ENCODE data around the gene GPR158.

The GPR158 gene

GRCh38 chr10:25177754-25178135 lies 2.9 kb downstream of the GPR158 start:
- TF ChIP-seq, protein P1, sequence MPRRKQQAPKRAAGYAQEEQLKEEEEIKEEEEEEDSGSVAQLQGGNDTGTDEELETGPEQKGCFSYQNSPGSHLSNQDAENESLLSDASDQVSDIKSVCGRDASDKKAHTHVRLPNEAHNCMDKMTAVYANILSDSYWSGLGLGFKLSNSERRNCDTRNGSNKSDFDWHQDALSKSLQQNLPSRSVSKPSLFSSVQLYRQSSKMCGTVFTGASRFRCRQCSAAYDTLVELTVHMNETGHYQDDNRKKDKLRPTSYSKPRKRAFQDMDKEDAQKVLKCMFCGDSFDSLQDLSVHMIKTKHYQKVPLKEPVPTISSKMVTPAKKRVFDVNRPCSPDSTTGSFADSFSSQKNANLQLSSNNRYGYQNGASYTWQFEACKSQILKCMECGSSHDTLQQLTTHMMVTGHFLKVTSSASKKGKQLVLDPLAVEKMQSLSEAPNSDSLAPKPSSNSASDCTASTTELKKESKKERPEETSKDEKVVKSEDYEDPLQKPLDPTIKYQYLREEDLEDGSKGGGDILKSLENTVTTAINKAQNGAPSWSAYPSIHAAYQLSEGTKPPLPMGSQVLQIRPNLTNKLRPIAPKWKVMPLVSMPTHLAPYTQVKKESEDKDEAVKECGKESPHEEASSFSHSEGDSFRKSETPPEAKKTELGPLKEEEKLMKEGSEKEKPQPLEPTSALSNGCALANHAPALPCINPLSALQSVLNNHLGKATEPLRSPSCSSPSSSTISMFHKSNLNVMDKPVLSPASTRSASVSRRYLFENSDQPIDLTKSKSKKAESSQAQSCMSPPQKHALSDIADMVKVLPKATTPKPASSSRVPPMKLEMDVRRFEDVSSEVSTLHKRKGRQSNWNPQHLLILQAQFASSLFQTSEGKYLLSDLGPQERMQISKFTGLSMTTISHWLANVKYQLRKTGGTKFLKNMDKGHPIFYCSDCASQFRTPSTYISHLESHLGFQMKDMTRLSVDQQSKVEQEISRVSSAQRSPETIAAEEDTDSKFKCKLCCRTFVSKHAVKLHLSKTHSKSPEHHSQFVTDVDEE (CRISPR knock-in tag; IDR thresholded peaks at IDR 0.05), result no peak
- TF ChIP-seq ARNTL (CRISPR knock-in tag; IDR thresholded peaks at IDR 0.05; ENCODE audit: borderline replicate concordance, low read depth) (no peak), RARB (CRISPR knock-in tag; IDR thresholded peaks at IDR 0.05) (no peak), ESRRG (CRISPR knock-in tag; IDR thresholded peaks at IDR 0.05) (no peak), ZC3H10 (CRISPR knock-in tag; IDR thresholded peaks at IDR 0.05) (no peak), PATZ1 (CRISPR knock-in tag; IDR thresholded peaks at IDR 0.05; ENCODE audit: borderline replicate concordance) (no peak), OSR1 (CRISPR knock-in tag; IDR thresholded peaks at IDR 0.05) (no peak)
- ATAC-seq, result no peak

GRCh38 chr10:25178411-25178810 lies 3.6 kb downstream of the GPR158 start:
- TF ChIP-seq PATZ1 (CRISPR knock-in tag; IDR thresholded peaks at IDR 0.05; ENCODE audit: borderline replicate concordance) (no peak), OSR1 (CRISPR knock-in tag; IDR thresholded peaks at IDR 0.05) (no peak), CSDC2 (CRISPR knock-in tag; IDR thresholded peaks at IDR 0.05) (no peak), RARB (CRISPR knock-in tag; IDR thresholded peaks at IDR 0.05) (no peak), ESRRG (CRISPR knock-in tag; IDR thresholded peaks at IDR 0.05) (no peak), BACH2 (CRISPR knock-in tag; IDR thresholded peaks at IDR 0.05; ENCODE audit: borderline replicate concordance) (no peak), ZNF8 (CRISPR knock-in tag; IDR thresholded peaks at IDR 0.05) (no peak), ZNF70 (CRISPR knock-in tag; IDR thresholded peaks at IDR 0.05) (no peak), ZFP30 (CRISPR knock-in tag; IDR thresholded peaks at IDR 0.05) (no peak), CREB5 (CRISPR knock-in tag; IDR thresholded peaks at IDR 0.05; ENCODE audit: low read depth) (no peak), ZFP3 (CRISPR knock-in tag; IDR thresholded peaks at IDR 0.05) (no peak), ZC3H10 (CRISPR knock-in tag; IDR thresholded peaks at IDR 0.05) (no peak), TCF4 (CRISPR knock-in tag; IDR thresholded peaks at IDR 0.05; ENCODE audit: borderline replicate concordance) (no peak), ISL1 (CRISPR knock-in tag; IDR thresholded peaks at IDR 0.05) (no peak), GLIS3 (CRISPR knock-in tag; IDR thresholded peaks at IDR 0.05) (no peak), ARNTL (CRISPR knock-in tag; IDR thresholded peaks at IDR 0.05; ENCODE audit: borderline replicate concordance, low read depth) (no peak)
- TF ChIP-seq, protein P2, sequence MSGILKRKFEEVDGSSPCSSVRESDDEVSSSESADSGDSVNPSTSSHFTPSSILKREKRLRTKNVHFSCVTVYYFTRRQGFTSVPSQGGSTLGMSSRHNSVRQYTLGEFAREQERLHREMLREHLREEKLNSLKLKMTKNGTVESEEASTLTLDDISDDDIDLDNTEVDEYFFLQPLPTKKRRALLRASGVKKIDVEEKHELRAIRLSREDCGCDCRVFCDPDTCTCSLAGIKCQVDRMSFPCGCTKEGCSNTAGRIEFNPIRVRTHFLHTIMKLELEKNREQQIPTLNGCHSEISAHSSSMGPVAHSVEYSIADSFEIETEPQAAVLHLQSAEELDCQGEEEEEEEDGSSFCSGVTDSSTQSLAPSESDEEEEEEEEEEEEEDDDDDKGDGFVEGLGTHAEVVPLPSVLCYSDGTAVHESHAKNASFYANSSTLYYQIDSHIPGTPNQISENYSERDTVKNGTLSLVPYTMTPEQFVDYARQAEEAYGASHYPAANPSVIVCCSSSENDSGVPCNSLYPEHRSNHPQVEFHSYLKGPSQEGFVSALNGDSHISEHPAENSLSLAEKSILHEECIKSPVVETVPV (CRISPR knock-in tag; IDR thresholded peaks at IDR 0.05), result no peak
- TF ChIP-seq, protein P1 (CRISPR knock-in tag; IDR thresholded peaks at IDR 0.05), result no peak
- TF ChIP-seq, protein P3, sequence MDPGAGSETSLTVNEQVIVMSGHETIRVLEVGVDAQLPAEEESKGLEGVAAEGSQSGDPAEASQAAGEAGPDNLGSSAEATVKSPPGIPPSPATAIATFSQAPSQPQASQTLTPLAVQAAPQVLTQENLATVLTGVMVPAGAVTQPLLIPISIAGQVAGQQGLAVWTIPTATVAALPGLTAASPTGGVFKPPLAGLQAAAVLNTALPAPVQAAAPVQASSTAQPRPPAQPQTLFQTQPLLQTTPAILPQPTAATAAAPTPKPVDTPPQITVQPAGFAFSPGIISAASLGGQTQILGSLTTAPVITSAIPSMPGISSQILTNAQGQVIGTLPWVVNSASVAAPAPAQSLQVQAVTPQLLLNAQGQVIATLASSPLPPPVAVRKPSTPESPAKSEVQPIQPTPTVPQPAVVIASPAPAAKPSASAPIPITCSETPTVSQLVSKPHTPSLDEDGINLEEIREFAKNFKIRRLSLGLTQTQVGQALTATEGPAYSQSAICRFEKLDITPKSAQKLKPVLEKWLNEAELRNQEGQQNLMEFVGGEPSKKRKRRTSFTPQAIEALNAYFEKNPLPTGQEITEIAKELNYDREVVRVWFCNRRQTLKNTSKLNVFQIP (CRISPR knock-in tag; IDR thresholded peaks at IDR 0.05; ENCODE audit: borderline replicate concordance, low read depth), result no peak
- ATAC-seq, result no peak
